Esophagus squamous epithelium (tissue), 5 donors: ENCODE data around the gene SRPK3. TPM values are rescaled to one million over a fixed set of nuclear protein-coding genes. Genes with fewer than 3 reads are reported as not detected.

Experiments
- DNase-seq: peaks from one replicate; lab custom pipeline; 2025; lab: John Stamatoyannopoulos, UW
- H3K27ac ChIP-seq, 4 donors: fragments of 200-600 bp; sonication (generic); one replicate each; pipeline ENCODE4 v1.5.1; 2016 to 2019; ENCODE audit warnings: mild to moderate bottlenecking in 1 of 4
- H3K27me3 ChIP-seq, 4 donors: fragments of 200-600 bp; sonication (generic); 1 replicate in 3 of 4; 2 replicates in 1 of 4; pipeline versions ENCODE4 v1.5.1 to v1.6.0; 2017 to 2021; ENCODE audit warnings: antibody characterized with exemption in 1 of 4
- H3K36me3 ChIP-seq, 3 donors: fragments of 200-600 bp; sonication (generic); one replicate each; pipeline ENCODE4 v1.5.1; 2016 to 2019
- H3K4me1 ChIP-seq, 3 donors: fragments of 200-600 bp; sonication (generic); one replicate each; pipeline ENCODE4 v1.5.1; 2017 to 2019
- H3K4me3 ChIP-seq, 4 donors: fragments of 200-600 bp; sonication (generic); 1 replicate in 3 of 4; 2 replicates in 1 of 4; pipeline ENCODE4 v1.5.1; 2016 to 2019; ENCODE audit warnings: mild to moderate bottlenecking in 2 of 4, moderate library complexity in 1 of 4
- H3K9me3 ChIP-seq, 3 donors: fragments of 200-600 bp; sonication (generic); one replicate each; pipeline ENCODE4 v1.5.1; 2016 to 2019
- POLR2A ChIP-seq, 4 donors: fragments of 450-650 bp; IDR thresholded peaks; one replicate each; pipeline ENCODE4 v1.6.1; 2017; ENCODE audit warnings: antibody characterized with exemption in 4 of 4, mild to moderate bottlenecking in 4 of 4, moderate library complexity in 3 of 4
- WGBS, 2 donors: methylation state at CpG; one replicate each; pipeline ENCODE4 v1.1.5; 2018; 5-methylcytosine and 5-hydroxymethylcytosine counted together
- intact Hi-C: fragments of 100-400 bp; cut with DNase I; formaldehyde crosslinking; loops from one replicate; pipeline ENCODE4 v1.15.0; 2022
- total RNA-seq, 4 donors: library from RNA; depleted of rRNA; stranded (reverse); fragments of >200 nt; gene quantifications; one replicate each; pipeline ENCODE4 v1.1.0, GENCODE V29; 2016
- TF ChIP-seq, protein P1 (sequence below), 6 experiments: fragments of 450-650 bp in 4 of 6; fragments of 200-600 bp in 2 of 6; sonication (generic) in 2 of 6; IDR thresholded peaks; one replicate each; pipeline ENCODE4 v1.5.1; 2016 to 2019; ENCODE audit warnings: antibody characterized with exemption in 6 of 6, mild to moderate bottlenecking in 4 of 6, moderate library complexity in 4 of 6
- donor health status: DM: yes; HTN: yes; CAD: no.

The SRPK3 gene
- total RNA-seq, 4 donors from 2014 or later, result 0.09 to 0.38 (median 0.15) TPM; not detected in 1

DNA sequence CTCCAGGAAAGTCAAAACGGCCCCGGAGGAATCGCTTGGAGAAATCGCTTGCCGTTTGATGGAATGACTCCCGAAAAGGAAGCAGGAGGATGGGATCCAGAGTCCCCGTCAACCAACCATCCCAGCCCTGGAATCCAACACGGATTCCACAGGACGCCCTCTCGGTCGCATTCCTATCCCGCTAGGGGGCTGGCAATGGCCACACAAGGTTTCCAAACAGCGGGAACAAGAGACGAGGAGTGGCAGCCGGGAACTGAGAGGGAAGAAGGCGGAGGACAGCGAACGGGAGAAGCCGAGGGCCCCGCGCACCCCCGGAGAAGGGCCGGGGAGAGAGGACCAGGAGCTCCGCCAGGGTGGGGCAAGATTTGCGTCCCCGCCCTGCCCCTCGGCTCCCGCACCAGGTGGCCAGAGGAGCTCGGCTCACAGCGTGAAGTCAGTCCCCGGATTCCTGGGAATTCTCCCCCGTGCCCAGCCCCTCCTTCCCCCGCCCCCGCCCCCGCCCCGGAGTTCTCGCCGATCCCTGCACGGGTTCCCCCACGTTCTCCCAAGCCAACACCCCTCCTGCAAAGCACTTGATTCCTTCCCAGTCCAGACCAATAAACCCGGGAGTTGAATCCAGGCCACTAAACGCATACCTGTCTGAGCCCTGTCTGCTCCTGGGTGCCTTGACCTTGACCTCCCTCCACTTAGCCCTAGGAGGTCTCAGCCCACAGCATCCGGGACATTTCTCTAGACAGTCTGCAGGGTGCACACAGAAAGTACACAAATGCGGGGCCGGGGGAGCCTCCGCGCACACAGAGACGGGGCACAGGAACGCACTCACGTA lies 48.1 kb downstream of the SRPK3 start:
- 16 to 25% methylated on average over 17 to 26 of the region's 50 CpGs for WGBS, 2 donors
- no peaks in the 10 kb centered on the region for H3K36me3 ChIP-seq
- intact Hi-C loops, result no loop called here
- peaks cover 0 to 22% (median 4%) of the 10 kb centered on the region in 3 donors for H3K4me1 ChIP-seq
- peak overlapping the region in 3 of 4 donors; percentile 37 to 63 (median 49) for H3K4me3 ChIP-seq
- TF ChIP-seq POLR2A (IDR thresholded peaks at IDR 0.05), result no peak
- TF ChIP-seq, protein P1, sequence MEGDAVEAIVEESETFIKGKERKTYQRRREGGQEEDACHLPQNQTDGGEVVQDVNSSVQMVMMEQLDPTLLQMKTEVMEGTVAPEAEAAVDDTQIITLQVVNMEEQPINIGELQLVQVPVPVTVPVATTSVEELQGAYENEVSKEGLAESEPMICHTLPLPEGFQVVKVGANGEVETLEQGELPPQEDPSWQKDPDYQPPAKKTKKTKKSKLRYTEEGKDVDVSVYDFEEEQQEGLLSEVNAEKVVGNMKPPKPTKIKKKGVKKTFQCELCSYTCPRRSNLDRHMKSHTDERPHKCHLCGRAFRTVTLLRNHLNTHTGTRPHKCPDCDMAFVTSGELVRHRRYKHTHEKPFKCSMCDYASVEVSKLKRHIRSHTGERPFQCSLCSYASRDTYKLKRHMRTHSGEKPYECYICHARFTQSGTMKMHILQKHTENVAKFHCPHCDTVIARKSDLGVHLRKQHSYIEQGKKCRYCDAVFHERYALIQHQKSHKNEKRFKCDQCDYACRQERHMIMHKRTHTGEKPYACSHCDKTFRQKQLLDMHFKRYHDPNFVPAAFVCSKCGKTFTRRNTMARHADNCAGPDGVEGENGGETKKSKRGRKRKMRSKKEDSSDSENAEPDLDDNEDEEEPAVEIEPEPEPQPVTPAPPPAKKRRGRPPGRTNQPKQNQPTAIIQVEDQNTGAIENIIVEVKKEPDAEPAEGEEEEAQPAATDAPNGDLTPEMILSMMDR (IDR thresholded peaks at IDR 0.05), result no peak
- H3K27me3 ChIP-seq, result peaks cover 0 to 51% (median 5%) of the 10 kb centered on the region in 4 donors
- no peaks in the 10 kb centered on the region for H3K9me3 ChIP-seq
- DNase-seq, result no peak
- H3K27ac ChIP-seq, result peak overlapping the region in 2 of 4 donors; percentile 16 to 57

DNA sequence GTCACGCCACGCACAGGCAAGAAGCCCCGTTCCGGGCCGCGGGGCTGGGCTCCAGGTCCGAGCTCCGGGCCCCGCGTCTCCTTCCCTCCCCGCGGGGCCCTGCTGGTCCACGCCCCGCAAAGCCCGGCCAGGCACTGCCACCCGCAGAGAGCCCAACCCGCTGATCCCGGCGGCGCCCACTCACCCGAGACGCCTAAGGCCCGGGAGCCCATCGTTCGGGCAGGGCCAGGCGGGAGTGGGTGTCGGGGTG lies 48.6 kb downstream of the SRPK3 start:
- peaks cover 0 to 22% (median 4%) of the 10 kb centered on the region in 3 donors for H3K4me1 ChIP-seq
- H3K27me3 ChIP-seq, result peaks cover 0 to 51% (median 3%) of the 10 kb centered on the region in 4 donors
- WGBS, 2 donors, result 20% methylated on average over 2 of the region's 27 CpGs; no CpG with 5 or more reads in 1 of the 2 donors
- intact Hi-C loops, result no loop called here
- TF ChIP-seq, protein P1 (IDR thresholded peaks at IDR 0.05), result no peak
- no peak for TF ChIP-seq POLR2A (IDR thresholded peaks at IDR 0.05)
- no peaks in the 10 kb centered on the region for H3K36me3 ChIP-seq
- no peaks in the 10 kb centered on the region for H3K9me3 ChIP-seq
- peak overlapping the region; percentile 19 to 63 (median 43) for H3K4me3 ChIP-seq
- no peak overlapping the region for H3K27ac ChIP-seq
- no peak for DNase-seq

DNA sequence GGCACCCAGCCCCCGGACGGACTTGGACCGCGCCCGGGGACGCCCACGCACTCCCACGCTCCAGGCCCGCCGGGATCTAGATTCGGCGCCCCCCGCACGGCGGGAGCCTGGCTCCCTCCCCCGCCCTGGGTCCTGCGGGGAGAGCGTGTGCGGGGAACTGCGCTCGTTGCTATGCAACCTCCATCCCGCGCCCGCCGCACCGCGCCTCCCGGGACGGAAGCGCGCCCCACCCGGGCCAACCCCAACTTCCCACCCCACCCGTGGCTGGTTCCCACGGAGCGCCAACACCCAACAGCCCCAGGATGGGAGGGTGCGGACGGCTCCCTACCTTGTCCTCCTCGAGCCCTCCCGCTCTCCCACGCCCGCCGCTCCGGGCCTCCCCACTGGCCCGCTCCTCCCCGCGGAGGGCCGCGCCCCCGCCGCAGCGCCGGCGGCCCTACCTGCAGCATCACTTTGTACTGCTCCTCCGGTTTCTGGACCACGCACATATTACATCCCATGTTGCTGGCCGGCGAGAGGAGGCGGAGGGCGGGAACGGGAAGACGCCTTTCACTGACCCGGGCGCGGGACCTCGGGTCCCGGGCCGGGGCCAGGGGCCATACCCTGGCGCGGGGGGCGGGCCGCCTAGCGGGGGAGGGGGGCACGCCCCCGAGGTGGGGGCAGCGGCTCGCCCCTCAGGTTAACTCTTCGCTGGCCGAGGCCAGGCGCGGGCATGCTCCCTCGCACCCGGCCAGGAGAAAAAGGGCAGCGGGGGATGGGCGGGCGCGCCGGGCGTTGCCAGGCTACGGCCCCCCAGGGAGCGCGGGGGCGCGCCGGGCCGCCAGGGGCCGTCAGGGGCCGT lies 49.2 kb downstream of the SRPK3 start, which contains the start of gene PDZD4:
TSS of gene PDZD4 (minus strand) at position 746 of the 841 bp plus-strand sequence. CDS start at position 500, 246 bp downstream.
- intact Hi-C loops, result no loop called here
- no peak within 1 kb of the TSS for H3K27ac ChIP-seq
- peaks cover 0 to 51% (median 3%) of the 10 kb centered on the region in 4 donors for H3K27me3 ChIP-seq
- H3K36me3 ChIP-seq, result no peaks in the 10 kb centered on the region
- H3K9me3 ChIP-seq, result no peaks in the 10 kb centered on the region
- TF ChIP-seq, protein P1 (IDR thresholded peaks at IDR 0.05), result no peak
- TF ChIP-seq POLR2A (IDR thresholded peaks at IDR 0.05), result no peak
- WGBS, 2 donors, result 35% methylated on average over 4 of the region's 97 CpGs; no CpG with 5 or more reads in 1 of the 2 donors
- DNase-seq, result no peak
- H3K4me3 ChIP-seq, result peak within 1 kb of the TSS; percentile 19 to 63 (median 43)
- H3K4me1 ChIP-seq, result peaks cover 0 to 22% (median 4%) of the 10 kb centered on the region in 3 donors

DNA sequence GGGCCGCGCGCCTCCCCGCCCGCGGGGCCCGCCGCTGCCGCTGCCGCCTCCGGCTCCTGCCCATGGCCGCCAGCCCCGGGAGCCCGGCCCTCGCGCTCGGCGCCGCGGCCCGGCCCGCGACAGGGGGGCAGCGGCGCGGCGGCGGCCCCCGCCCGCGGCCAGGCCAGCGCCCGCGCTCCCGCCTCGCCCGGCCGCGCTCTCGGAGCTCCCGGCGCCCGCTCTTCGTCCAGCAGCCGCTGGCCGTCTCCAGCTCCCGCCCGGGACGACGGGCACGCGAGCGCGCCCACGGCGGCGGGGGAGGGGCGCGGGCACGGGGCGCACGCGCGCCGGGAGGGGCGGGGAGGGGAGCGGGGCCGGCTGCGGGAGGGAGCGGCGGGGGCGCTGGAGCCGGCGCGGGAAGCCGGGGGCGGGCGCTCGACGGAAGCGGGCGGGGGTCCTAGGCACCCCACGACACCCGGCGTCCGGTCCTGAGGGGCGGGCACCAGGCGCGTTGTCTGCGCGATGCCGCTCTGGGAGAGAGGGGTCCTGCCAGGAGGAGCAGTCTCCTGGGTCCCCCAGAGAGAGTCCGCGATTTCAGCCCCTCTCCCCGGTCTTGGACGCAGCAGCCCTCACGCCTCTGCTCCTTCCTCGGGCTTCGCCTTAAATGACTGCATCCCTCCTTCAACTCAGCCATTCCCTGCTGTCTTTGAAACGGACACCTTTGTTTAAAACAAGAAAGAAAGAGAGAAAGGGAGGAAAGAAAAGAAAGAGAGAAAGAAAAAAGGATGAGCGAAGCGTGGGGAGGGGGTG lies 50.0 kb downstream of the SRPK3 start:
- H3K4me1 ChIP-seq, result peaks cover 0 to 22% (median 4%) of the 10 kb centered on the region in 3 donors
- WGBS, 2 donors, result 40 to 59% methylated on average over 1 to 2 of the region's 102 CpGs
- H3K4me3 ChIP-seq, result peak overlapping the region in 2 of 4 donors; percentile 49 to 63
- TF ChIP-seq, protein P1 (IDR thresholded peaks at IDR 0.05), result no peak
- TF ChIP-seq POLR2A (IDR thresholded peaks at IDR 0.05), result no peak
- DNase-seq, result no peak
- H3K27ac ChIP-seq, result no peak overlapping the region
- intact Hi-C loops, result no loop called here
- H3K9me3 ChIP-seq, result no peaks in the 10 kb centered on the region
- H3K36me3 ChIP-seq, result no peaks in the 10 kb centered on the region
- H3K27me3 ChIP-seq, result peaks cover 0 to 51% (median 3%) of the 10 kb centered on the region in 4 donors
